ENCODE measurements around the gene MUTYH. TPM values are rescaled to one million over a fixed set of nuclear protein-coding genes. Genes with fewer than 3 reads are reported as not detected.

The MUTYH gene
- total and polyA plus RNA-seq, 8 donors = 9.5 to 44.2 (median 12.8) TPM

DNA sequence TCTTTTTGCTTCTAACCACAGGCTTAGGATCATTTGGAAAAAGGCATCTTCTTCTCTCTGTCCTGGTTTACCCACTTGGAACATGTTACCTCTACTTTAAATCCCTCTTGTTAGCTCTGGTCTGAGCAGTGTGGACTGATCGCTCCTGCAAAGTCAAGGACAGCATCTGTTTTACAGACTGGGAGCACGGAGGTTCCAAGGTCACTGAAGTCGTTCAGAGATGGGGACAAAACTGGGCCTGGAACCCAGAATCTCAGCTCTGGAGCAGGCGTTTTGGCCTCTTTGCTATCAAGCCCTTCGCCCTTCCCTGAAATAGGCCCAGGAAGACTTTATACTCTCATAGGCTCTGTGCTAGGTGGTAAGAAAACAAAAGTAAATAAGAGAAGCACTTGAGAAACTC, 11.3 kb upstream of the MUTYH start:
- Histone ChIP-seq H3K4me3 (no peak overlapping the region), H3K36me3 (no peaks in the 10 kb centered on the region), H3K4me1 (peaks cover 0 to 6% (median 0%) of the 10 kb centered on the region in 3 donors), H3K27me3 (no peaks in the 10 kb centered on the region), H3K9me3 (no peaks in the 10 kb centered on the region), H3K27ac (no peak overlapping the region)
- TF ChIP-seq, protein P1, sequence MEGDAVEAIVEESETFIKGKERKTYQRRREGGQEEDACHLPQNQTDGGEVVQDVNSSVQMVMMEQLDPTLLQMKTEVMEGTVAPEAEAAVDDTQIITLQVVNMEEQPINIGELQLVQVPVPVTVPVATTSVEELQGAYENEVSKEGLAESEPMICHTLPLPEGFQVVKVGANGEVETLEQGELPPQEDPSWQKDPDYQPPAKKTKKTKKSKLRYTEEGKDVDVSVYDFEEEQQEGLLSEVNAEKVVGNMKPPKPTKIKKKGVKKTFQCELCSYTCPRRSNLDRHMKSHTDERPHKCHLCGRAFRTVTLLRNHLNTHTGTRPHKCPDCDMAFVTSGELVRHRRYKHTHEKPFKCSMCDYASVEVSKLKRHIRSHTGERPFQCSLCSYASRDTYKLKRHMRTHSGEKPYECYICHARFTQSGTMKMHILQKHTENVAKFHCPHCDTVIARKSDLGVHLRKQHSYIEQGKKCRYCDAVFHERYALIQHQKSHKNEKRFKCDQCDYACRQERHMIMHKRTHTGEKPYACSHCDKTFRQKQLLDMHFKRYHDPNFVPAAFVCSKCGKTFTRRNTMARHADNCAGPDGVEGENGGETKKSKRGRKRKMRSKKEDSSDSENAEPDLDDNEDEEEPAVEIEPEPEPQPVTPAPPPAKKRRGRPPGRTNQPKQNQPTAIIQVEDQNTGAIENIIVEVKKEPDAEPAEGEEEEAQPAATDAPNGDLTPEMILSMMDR (IDR thresholded peaks at IDR 0.05) = no peak
- 54 to 56% methylated on average over 5 of the region's 5 CpGs for WGBS, 2 donors
- ATAC-seq = no peak
- no peak for FAIRE-seq
- intact Hi-C loops (cut with DNase I) = no loop called here
- DNase-seq = no peak

DNA sequence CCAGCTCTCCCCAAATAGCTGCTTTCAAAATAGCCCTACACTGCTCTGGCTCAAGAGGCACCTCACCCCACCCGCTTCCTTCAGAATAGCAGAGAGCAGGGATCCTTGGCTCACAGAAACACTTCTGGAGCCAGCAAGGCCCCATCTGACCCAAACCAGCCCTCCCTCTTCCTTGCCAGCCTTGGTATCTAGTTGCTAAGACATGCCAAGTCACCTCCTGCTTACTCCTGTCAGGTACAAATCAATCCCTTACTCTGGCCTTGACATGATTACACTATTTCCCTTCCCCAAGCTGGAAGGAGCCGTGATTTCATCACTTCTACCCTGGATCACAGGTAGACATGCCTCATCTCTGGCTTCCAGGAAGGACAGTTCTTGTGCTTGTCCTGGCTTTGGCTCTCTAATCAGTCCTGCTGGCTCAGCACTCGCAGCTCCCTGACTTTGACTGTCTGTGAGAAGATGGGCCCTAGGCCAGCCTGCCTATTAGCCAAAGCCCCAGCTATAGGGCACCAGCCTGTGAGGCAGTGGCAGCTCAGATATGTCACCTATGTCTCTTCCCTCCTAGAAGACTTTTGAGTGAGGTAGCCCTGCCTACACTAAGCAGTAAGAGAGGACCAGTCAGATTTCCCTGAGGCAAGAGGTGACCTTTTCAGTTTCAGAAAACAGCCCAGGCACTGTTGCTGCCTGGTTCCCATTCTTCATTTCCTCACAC, 8.9 kb upstream of the MUTYH start:
- H3K9me3 ChIP-seq = no peaks in the 10 kb centered on the region
- no peak overlapping the region for H3K27ac ChIP-seq
- intact Hi-C loops (cut with DNase I) = no loop called here
- H3K27me3 ChIP-seq = no peaks in the 10 kb centered on the region
- H3K4me3 ChIP-seq = no peak overlapping the region
- TF ChIP-seq, protein P1 (IDR thresholded peaks at IDR 0.05) = no peak
- WGBS, 2 donors = 33 to 39% methylated on average over 3 of the region's 3 CpGs
- peaks cover 0 to 3% (median 0%) of the 10 kb centered on the region in 3 donors for H3K36me3 ChIP-seq
- peaks cover 0 to 6% (median 0%) of the 10 kb centered on the region in 3 donors for H3K4me1 ChIP-seq
- FAIRE-seq (no peak), ATAC-seq (peak; percentile 63 to 83 (median 80)), DNase-seq (peak in 2 of 6 donors; percentile 33 to 51)

DNA sequence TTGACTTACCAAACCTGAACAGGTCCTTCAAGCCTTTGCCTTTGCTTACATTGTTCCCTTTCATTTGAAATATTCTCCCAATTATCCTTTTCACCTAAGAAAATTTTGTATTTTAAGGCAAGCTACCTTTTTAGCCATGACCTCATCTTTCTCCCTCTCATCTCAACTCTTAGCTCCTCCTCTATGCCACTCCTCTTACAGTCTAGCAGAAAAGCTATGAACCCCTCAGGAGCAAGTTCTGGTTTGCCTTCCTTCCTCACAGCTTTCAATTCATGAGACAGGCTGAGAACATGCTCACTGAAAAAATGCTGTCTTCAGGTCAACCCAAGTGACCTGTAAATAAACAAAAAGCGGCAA, 8.3 kb upstream of the MUTYH start:
- no peaks in the 10 kb centered on the region for H3K9me3 ChIP-seq
- ATAC-seq (peak in 3 of 4 donors; percentile 5 to 10 (median 6)), DNase-seq (no peak), FAIRE-seq (no peak)
- TF ChIP-seq, protein P1 (IDR thresholded peaks at IDR 0.05) = no peak
- H3K4me1 ChIP-seq = peaks cover 0 to 6% (median 0%) of the 10 kb centered on the region in 3 donors
- H3K4me3 ChIP-seq = no peak overlapping the region
- no peaks in the 10 kb centered on the region for H3K27me3 ChIP-seq
- no peak overlapping the region for H3K27ac ChIP-seq
- peaks cover 0 to 9% (median 2%) of the 10 kb centered on the region in 3 donors for H3K36me3 ChIP-seq
- WGBS, 2 donors = 35 to 43% methylated on average over 1 of the region's 1 CpG
- intact Hi-C loops (cut with DNase I) = no loop called here

DNA sequence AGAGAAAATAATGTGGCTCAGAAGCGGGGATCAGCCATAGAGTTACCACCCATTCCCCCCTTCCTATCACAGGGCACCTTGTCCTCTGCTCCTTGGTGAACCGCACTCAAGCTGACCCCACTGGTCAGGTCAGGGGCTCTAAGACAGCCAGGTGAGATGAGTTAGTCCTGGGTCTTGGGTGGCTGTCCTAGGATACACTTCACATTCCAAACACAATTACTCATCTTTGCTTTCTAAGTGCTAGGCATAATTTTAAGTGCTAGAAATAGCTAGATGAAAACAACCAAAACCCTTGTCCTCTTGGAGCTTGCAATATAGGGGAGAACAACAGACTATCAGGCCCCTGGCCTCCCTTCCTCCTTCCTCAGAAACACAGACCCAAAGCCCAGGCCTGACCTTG, 7.8 kb upstream of the MUTYH start:
- H3K4me3 ChIP-seq = no peak overlapping the region
- H3K36me3 ChIP-seq = peaks cover 0 to 14% (median 2%) of the 10 kb centered on the region in 3 donors
- TF ChIP-seq, protein P1 (IDR thresholded peaks at IDR 0.05) = no peak
- intact Hi-C loops (cut with DNase I) = no loop called here
- FAIRE-seq (no peak), DNase-seq (no peak), ATAC-seq (no peak)
- no peaks in the 10 kb centered on the region for H3K27me3 ChIP-seq
- H3K4me1 ChIP-seq = peaks cover 0 to 6% (median 0%) of the 10 kb centered on the region in 3 donors
- H3K27ac ChIP-seq = no peak overlapping the region
- no peaks in the 10 kb centered on the region for H3K9me3 ChIP-seq
- 96 to 100% methylated on average over 2 of the region's 2 CpGs for WGBS, 2 donors

DNA sequence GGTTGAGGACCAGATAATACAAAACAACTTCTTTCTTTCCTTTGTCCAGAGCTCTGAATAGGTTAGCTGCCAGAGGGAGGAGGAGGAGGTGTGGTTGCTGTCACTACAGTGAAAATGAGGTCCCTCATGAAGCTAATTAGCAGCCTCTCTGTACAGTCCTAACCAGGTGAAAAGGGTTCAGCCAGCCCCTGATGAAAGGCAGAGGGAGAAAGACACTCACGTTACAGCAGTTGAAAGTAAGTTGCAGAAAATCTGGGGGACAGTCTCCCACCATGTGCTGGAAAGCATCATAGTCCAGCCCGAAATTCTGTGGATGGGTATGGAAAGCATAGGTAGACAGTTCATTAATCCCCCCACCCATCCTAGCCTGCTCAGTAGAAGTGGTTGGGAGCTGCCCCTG, 6.2 kb upstream of the MUTYH start:
- DNase-seq = no peak
- Histone ChIP-seq H3K36me3 (peaks cover 0 to 24% (median 2%) of the 10 kb centered on the region in 3 donors), H3K27me3 (no peaks in the 10 kb centered on the region), H3K27ac (no peak overlapping the region), H3K4me3 (no peak overlapping the region), H3K4me1 (peaks cover 0 to 6% (median 0%) of the 10 kb centered on the region in 3 donors), H3K9me3 (no peaks in the 10 kb centered on the region)
- FAIRE-seq = no peak
- WGBS, 2 donors = 87 to 92% methylated on average over 2 of the region's 2 CpGs
- ATAC-seq = no peak
- TF ChIP-seq, protein P1 (IDR thresholded peaks at IDR 0.05) = no peak
- intact Hi-C loops (cut with DNase I) = no loop called here
